Activated CD8-positive, alpha-beta T cell treated with anti-CD3 and anti-CD28 coated beads, Interleukin-2, amount 10 ng/mL, durations not matched to agents 7 days and 5 days (primary cell): Measurements from ENCODE around the gene ICAM1. TPM values are rescaled to one million over a fixed set of nuclear protein-coding genes. Genes with fewer than 3 reads are reported as not detected.

Source experiments
- ATAC-seq: fragments of 150-1000 bp; cut with Tn5 transposase; one replicate; pipeline ENCODE4 v1.10.0; 2021; ENCODE audit warnings: moderate library complexity
- CTCF ChIA-PET: fragments of 350-600 bp; sonication (Branson Sonifier 250); formaldehyde crosslinking; loops from one replicate; lab custom pipeline; 2021; ENCODE audit warnings: antibody characterized with exemption; lab: Charles Lee
- POLR2A ChIA-PET: fragments of 350-600 bp; sonication (Branson Sonifier 250); formaldehyde crosslinking; loops from one replicate; lab custom pipeline; 2021; ENCODE audit warnings: antibody characterized with exemption; lab: Charles Lee
- DNase-seq: peaks from one replicate; pipeline ENCODE4 v3.0.0-alpha.2; 2020
- H3K27ac Mint-ChIP-seq: one replicate; pipeline ENCODE4 v1.8.0; 2021; ENCODE audit warnings: mild to moderate bottlenecking, mixed read lengths
- H3K27me3 Mint-ChIP-seq: one replicate; pipeline ENCODE4 v1.8.0; 2021; ENCODE audit warnings: low read depth, mixed read lengths
- H3K36me3 Mint-ChIP-seq: one replicate; pipeline ENCODE4 v1.8.0; 2021; ENCODE audit warnings: low read depth, mixed read lengths
- H3K4me1 Mint-ChIP-seq: one replicate; pipeline ENCODE4 v1.8.0; 2021; ENCODE audit warnings: low read depth, mixed read lengths
- H3K4me3 Mint-ChIP-seq: one replicate; pipeline ENCODE4 v1.8.0; 2021; ENCODE audit warnings: mild to moderate bottlenecking, mixed read lengths
- H3K9me3 Mint-ChIP-seq: one replicate; pipeline ENCODE4 v1.8.0; 2022; ENCODE audit warnings: mixed read lengths; ENCODE audit not compliant: insufficient read depth
- microRNA-seq: library from miRNA; unstranded; fragments of <30 nt; microRNA quantifications from one replicate; pipeline ENCODE4 v1.2.0, GENCODE V29; 2022
- total RNA-seq, 2 experiments: library from RNA; stranded (reverse); gene quantifications; one replicate each; pipeline ENCODE4 v1.2.3, GENCODE V29; 2021

The ICAM1 gene
- total RNA-seq, 2 experiments from 2014 or later: 10.7 to 11.1 TPM

GRCh38 chr19:10329555-10329954 is 58.6 kb downstream of the ICAM1 start:
- Mint-ChIP-seq H3K36me3 (peaks cover 53% of the 10 kb centered on the region), H3K9me3 (no peaks in the 10 kb centered on the region), H3K4me3 (no peak overlapping the region), H3K4me1 (peaks cover 24% of the 10 kb centered on the region), H3K27me3 (no peaks in the 10 kb centered on the region), H3K27ac (no peak overlapping the region)
- ChIA-PET POLR2A (interaction anchor here (1.2 kb wide), 1 partner anchor 11 kb away, joined by 4 read pairs; no protein-coding TSS in a partner anchor), CTCF (interaction anchor here (0.7 kb wide), 1 partner anchor 173 kb away, joined by 3 read pairs; no protein-coding TSS in a partner anchor)
- DNase-seq (no peak), ATAC-seq (no peak)

DNA sequence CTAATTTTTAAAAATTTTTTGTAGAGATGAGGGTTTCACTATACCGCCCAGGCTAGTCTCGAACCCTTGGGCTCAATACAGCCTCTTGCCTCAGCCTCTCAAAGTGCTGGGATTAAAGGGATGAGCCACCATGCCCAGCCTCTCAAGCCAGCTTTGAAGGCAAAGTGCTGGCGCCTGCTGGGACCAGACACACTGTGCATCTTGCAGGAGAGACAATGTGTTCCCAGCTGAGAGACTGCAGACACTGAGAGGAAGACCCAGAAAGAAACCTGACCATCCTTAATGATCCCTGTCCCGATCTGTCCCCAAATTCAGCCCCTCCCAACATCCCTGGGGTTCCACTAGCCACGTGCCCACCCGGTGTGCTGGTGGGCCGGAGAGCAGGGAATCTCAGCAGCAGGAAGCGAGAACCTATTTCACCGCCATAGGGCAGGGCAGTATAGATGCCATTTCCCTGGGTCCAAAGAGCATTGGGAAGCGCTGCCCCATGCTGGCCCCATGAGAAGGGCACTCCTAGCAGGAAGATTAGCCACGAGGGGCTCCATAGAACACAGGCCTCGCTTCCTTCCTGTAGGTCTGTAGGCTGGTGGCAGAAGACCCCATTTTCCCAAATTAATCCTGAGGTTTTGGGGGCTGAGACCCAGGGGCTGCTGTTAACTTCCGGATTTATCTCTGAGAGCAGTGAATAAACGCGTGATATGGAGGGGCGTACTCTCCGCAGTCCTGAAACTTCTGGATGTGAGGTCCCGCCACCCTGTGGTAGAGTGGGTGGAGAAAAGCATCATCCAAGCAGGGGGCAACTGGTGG is 61.4 kb downstream of the ICAM1 start:
- peak overlapping the region; percentile 96 for H3K27ac Mint-ChIP-seq
- peaks cover 62% of the 10 kb centered on the region for H3K36me3 Mint-ChIP-seq
- ChIA-PET CTCF (interaction anchor here (1.5 to 4.2 kb wide), 4 partner anchors 57 to 176 kb away, joined by 3 to 15 read pairs (median 10); partner anchors contain the start of gene ICAM1), POLR2A (interaction anchor here (0.6 to 3.3 kb wide), 9 partner anchors 7 to 248 kb away, joined by 3 to 9 read pairs (median 4); partner anchors contain the start of gene TYK2)
- ATAC-seq: no peak
- no peaks in the 10 kb centered on the region for H3K27me3 Mint-ChIP-seq
- no peak for DNase-seq
- no peaks in the 10 kb centered on the region for H3K9me3 Mint-ChIP-seq
- peak overlapping the region; percentile 95 for H3K4me3 Mint-ChIP-seq
- peaks cover 36% of the 10 kb centered on the region for H3K4me1 Mint-ChIP-seq

- POLR2A ChIA-PET: interaction anchor here (0.6 to 3.3 kb wide), 11 partner anchors 8 to 247 kb away, joined by 3 to 9 read pairs (median 3); partner anchors contain the start of genes ICAM1 and TYK2
- CTCF ChIA-PET: interaction anchor here (1.5 to 4.2 kb wide), 5 partner anchors 44 to 175 kb away, joined by 3 to 15 read pairs (median 9); partner anchors contain the start of genes ICAM1 and ICAM5
- no peaks in the 10 kb centered on the region for H3K9me3 Mint-ChIP-seq
- ATAC-seq (peak; percentile 97), DNase-seq (peak; percentile 99)
- H3K4me3 Mint-ChIP-seq: peak within 1 kb of the TSS; percentile 95
- H3K36me3 Mint-ChIP-seq: peaks cover 56% of the 10 kb centered on the region
- no peaks in the 10 kb centered on the region for H3K27me3 Mint-ChIP-seq
- H3K27ac Mint-ChIP-seq: peak within 1 kb of the TSS; percentile 96
- H3K4me1 Mint-ChIP-seq: peaks cover 37% of the 10 kb centered on the region
These were observed 62.2 kb downstream of the ICAM1 start, which contains the start of gene RAVER1 for GRCh38 chr19:10332965-10333757. Gene RAVER1 (minus strand): TSS chr19:10333529. CDS start chr19:10333507, 22 bp downstream.

- Mint-ChIP-seq H3K4me3 (peak overlapping the region; percentile 95), H3K4me1 (peaks cover 45% of the 10 kb centered on the region), H3K27ac (peak overlapping the region; percentile 96), H3K36me3 (peaks cover 62% of the 10 kb centered on the region), H3K9me3 (no peaks in the 10 kb centered on the region), H3K27me3 (no peaks in the 10 kb centered on the region)
- ChIA-PET POLR2A (interaction anchor here (0.6 to 3.3 kb wide), 7 partner anchors 9 to 63 kb away, joined by 3 to 9 read pairs (median 5); partner anchors contain the start of genes ICAM1 and TYK2), CTCF (interaction anchor here (1.5 to 4.2 kb wide), 5 partner anchors 45 to 175 kb away, joined by 3 to 15 read pairs (median 9); partner anchors contain the start of genes ICAM1 and ICAM5)
- ATAC-seq (no peak), DNase-seq (no peak)
These were observed 63.1 kb downstream of the ICAM1 start for GRCh38 chr19:10333758-10334587.

DNA sequence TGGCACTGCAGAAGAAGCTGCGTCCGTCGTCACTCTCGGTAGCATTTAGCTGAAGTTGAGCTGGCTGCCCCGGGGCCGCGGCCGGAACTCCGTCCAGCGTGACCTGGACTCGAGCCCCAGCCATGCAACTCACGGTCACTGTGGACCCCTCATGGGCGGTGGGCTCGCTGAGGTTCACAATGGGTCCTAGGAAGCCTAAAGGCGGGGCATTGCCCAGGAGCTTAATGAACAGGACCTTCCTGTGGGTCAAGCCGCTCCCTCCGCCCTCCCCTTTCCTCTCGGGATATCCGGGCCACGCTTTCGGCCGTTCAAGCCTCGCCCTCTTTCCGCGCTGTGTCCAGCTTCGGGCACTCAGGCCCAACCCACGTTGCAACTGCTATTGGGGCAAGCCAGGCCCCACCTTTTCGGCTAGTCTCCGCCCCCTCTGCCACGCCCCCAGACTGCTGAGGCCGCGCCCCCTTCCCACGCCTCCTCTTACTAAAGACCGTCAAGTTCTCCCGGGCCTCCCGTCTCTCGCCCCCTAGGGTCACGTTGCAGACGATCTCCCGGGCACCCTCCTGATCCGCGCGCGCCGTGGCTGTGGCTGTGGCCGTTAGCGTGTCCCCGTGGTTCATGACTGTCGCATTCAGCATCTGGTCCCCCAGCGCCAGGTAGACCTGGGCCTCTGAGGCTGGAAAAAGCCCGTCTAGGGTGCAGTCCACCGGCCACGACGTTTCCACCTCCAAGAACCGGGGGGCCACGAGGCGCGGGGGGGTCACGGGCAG is 63.9 kb downstream of the ICAM1 start:
- peaks cover 61% of the 10 kb centered on the region for H3K36me3 Mint-ChIP-seq
- ATAC-seq: no peak
- no peaks in the 10 kb centered on the region for H3K27me3 Mint-ChIP-seq
- POLR2A ChIA-PET: interaction anchor here (1.8 kb wide), 1 partner anchor 64 kb away, joined by 8 read pairs; the partner anchor contains the start of gene ICAM1
- H3K9me3 Mint-ChIP-seq: no peaks in the 10 kb centered on the region
- H3K4me1 Mint-ChIP-seq: peaks cover 52% of the 10 kb centered on the region
- peak; percentile 52 for DNase-seq
- no peak overlapping the region for H3K27ac Mint-ChIP-seq
- CTCF ChIA-PET: interaction anchor here (1.5 to 4.2 kb wide), 3 partner anchors 46 to 75 kb away, joined by 6 to 15 read pairs (median 9); partner anchors contain the start of genes ICAM1 and ICAM5
- peak overlapping the region; percentile 27 for H3K4me3 Mint-ChIP-seq

DNA sequence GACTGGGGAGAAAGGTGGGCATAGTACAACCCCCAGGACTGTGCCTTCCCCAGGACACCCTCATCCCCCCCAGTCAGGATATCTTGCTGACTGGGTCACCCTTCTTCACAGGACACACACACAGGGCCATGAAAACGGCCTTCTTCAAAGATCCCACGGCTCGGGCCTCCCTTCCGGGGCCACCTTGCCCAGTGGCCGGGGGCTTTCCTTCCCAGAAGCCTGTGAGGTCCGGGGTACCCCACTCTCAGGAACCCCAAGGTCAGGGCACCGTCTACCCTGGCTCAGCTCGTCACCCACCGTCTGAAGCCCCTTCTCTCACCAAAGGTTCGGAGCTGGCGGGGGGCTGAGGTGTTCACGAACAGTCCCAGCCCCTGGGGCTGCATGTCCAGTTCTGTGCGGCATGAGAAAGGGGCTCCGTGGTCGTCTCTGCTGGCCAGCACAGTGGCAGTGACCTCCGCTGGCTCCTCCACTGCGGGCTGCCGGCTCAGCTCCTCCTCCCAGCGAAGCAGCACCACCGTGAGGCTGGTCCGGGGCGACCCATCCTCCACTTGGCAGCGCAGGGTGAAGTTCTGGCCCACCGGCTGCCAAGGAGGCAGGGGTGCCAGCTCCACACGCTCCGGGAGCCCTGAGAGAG is 64.5 kb downstream of the ICAM1 start:
- no peak overlapping the region for H3K4me3 Mint-ChIP-seq
- H3K4me1 Mint-ChIP-seq: peaks cover 58% of the 10 kb centered on the region
- CTCF ChIA-PET: interaction anchor here (0.9 to 4.2 kb wide), 3 partner anchors 9 to 76 kb away, joined by 3 to 15 read pairs (median 3); partner anchors contain the start of gene ICAM5
- no peak for DNase-seq
- H3K9me3 Mint-ChIP-seq: no peaks in the 10 kb centered on the region
- H3K36me3 Mint-ChIP-seq: peaks cover 54% of the 10 kb centered on the region
- H3K27ac Mint-ChIP-seq: no peak overlapping the region
- POLR2A ChIA-PET: no interaction called here
- H3K27me3 Mint-ChIP-seq: no peaks in the 10 kb centered on the region
- no peak for ATAC-seq

Small RNA genes within 50 kb of the gene (microRNA-seq; reads per million reads assigned to microRNA genes)
- gene MIR4322: not detected

Other genes with a start within 250 kb of the ICAM1 start
- 10 to 100 TPM; 81.2 to 89.5 TPM for gene SHFL, start 184.8 kb upstream of the ICAM1 start, total RNA-seq
- 1 to 10 TPM; 3.7 to 3.9 TPM for gene ANGPTL6, start 168.4 kb upstream of the ICAM1 start, total RNA-seq
- gene PPAN, start 164.8 kb upstream of the ICAM1 start, total RNA-seq: 100 to 1,000 TPM; 107 to 121 TPM
- gene P2RY11, start 159.4 kb upstream of the ICAM1 start, total RNA-seq: 10 to 100 TPM; 50.4 to 53.6 TPM
- 100 to 1,000 TPM; 229 to 241 TPM for gene EIF3G, start 151.2 kb upstream of the ICAM1 start, total RNA-seq
- gene DNMT1, start 76.2 kb upstream of the ICAM1 start, total RNA-seq: 100 to 1,000 TPM; 408 to 412 TPM
- 1 to 10 TPM; 3.5 to 3.8 TPM for gene S1PR2, start 39.8 kb upstream of the ICAM1 start, total RNA-seq
- 10 to 100 TPM; 85.9 to 87.0 TPM for gene MRPL4, start 18.9 kb upstream of the ICAM1 start, total RNA-seq
- 1 to 10 TPM in 1 of 2 experiments, under 1 TPM in 1; 0.99 to 1.1 TPM for gene ICAM4, start 15.8 kb downstream of the ICAM1 start, total RNA-seq
- gene ICAM5, start 18.8 kb downstream of the ICAM1 start, total RNA-seq: under 1 TPM; 0.29 to 0.57 TPM
- gene ZGLP1, start 38.7 kb downstream of the ICAM1 start, total RNA-seq: 1 to 10 TPM; 3.4 to 3.8 TPM
- gene FDX2, start 44.9 kb downstream of the ICAM1 start, total RNA-seq: 1 to 10 TPM; 8.2 to 9.4 TPM
- gene RAVER1, start 62.4 kb downstream of the ICAM1 start, total RNA-seq: 10 to 100 TPM; 79.8 to 91.7 TPM
- gene ICAM3, start 68.5 kb downstream of the ICAM1 start, total RNA-seq: 100 to 1,000 TPM; 194 to 202 TPM
- gene TYK2, start 109.5 kb downstream of the ICAM1 start, total RNA-seq: 100 to 1,000 TPM; 216 to 240 TPM
- 100 to 1,000 TPM; 264 to 288 TPM for gene CDC37, start 132.4 kb downstream of the ICAM1 start, total RNA-seq
- gene PDE4A, start 149.4 kb downstream of the ICAM1 start, total RNA-seq: 10 to 100 TPM; 54.2 to 56.0 TPM
- 10 to 100 TPM; 89.4 to 92.1 TPM for gene KEAP1, start 232.2 kb downstream of the ICAM1 start, total RNA-seq
- under 1 TPM; 0.89 to 0.95 TPM for gene S1PR5, start 246.3 kb downstream of the ICAM1 start, total RNA-seq